ENCODE data around the gene PRKCA.

DNA sequence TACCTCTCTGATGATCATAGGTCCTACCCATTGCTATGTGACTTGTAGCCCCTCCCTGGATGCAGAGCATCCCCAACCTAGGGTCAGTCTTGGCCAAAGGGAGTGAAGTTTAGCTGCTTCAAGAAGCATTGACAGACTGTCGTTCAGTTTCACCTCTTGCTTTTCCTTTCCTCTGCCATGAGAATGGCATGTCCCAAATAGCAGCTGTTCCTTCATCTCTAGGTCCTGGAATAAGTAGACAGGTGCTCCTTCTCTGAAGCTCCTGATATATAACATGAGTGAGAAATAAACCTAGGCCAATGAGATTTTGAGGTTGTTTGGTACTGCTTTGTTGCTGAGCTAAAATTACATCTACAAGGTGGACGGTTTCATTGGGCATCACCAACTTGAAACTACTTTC is 328.0 kb downstream of the PRKCA start:
- TF ChIP-seq, protein P1, sequence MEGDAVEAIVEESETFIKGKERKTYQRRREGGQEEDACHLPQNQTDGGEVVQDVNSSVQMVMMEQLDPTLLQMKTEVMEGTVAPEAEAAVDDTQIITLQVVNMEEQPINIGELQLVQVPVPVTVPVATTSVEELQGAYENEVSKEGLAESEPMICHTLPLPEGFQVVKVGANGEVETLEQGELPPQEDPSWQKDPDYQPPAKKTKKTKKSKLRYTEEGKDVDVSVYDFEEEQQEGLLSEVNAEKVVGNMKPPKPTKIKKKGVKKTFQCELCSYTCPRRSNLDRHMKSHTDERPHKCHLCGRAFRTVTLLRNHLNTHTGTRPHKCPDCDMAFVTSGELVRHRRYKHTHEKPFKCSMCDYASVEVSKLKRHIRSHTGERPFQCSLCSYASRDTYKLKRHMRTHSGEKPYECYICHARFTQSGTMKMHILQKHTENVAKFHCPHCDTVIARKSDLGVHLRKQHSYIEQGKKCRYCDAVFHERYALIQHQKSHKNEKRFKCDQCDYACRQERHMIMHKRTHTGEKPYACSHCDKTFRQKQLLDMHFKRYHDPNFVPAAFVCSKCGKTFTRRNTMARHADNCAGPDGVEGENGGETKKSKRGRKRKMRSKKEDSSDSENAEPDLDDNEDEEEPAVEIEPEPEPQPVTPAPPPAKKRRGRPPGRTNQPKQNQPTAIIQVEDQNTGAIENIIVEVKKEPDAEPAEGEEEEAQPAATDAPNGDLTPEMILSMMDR (IDR thresholded peaks at IDR 0.05; ENCODE audit: low read depth, low read length, missing input control), result no peak
- TF ChIP-seq, protein P2, sequence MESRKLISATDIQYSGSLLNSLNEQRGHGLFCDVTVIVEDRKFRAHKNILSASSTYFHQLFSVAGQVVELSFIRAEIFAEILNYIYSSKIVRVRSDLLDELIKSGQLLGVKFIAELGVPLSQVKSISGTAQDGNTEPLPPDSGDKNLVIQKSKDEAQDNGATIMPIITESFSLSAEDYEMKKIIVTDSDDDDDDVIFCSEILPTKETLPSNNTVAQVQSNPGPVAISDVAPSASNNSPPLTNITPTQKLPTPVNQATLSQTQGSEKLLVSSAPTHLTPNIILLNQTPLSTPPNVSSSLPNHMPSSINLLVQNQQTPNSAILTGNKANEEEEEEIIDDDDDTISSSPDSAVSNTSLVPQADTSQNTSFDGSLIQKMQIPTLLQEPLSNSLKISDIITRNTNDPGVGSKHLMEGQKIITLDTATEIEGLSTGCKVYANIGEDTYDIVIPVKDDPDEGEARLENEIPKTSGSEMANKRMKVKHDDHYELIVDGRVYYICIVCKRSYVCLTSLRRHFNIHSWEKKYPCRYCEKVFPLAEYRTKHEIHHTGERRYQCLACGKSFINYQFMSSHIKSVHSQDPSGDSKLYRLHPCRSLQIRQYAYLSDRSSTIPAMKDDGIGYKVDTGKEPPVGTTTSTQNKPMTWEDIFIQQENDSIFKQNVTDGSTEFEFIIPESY (IDR thresholded peaks at IDR 0.05), result no peak
- TF ChIP-seq RAD21 (IDR thresholded peaks at IDR 0.05) (no peak), JUND (IDR thresholded peaks at IDR 0.05) (no peak), ATF3 (IDR thresholded peaks at IDR 0.05) (no peak), TAF1 (conservative IDR thresholded peaks at IDR 0.05) (no peak), REST (IDR thresholded peaks at IDR 0.05) (no peak), NR2F2 (IDR thresholded peaks at IDR 0.05) (no peak), HNF4A (conservative IDR thresholded peaks at IDR 0.05) (no peak), HNF4G (IDR thresholded peaks at IDR 0.05) (no peak)

Measured in liver (tissue), 3 donors.